Measurements from ENCODE around the gene DEFB113.

Gene DEFB113

DNA sequence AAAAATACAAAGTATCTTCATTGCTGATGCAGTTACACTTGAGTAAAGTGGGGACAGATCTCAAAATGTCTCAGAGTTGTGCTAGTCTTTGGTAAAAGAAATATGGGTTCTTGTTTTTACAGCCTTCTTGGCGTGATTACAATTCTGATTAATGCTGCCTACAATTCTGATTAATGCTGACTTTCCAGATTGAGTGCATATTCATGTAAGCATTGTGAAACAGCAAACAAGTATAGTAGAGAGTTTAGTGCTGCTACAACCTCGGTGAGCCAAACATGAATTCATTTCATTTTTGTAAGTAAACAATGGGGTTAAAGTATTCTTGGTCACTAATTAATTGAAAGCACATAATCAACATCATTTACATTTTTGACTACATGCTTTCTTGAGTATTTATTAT is at the start of gene DEFB113:
DEFB113 (minus strand) TSS at position 21 of the 400 bp plus-strand sequence; CDS start at position 21, 0 bp downstream.
- TF ChIP-seq POLR2A (IDR thresholded peaks at IDR 0.05; ENCODE audit: extremely low read depth, insufficient read length) (no peak), MYC (IDR thresholded peaks at IDR 0.05; ENCODE audit: low read depth, low read length) (no peak), MAX (IDR thresholded peaks at IDR 0.05; ENCODE audit: low read depth, low read length) (no peak)
- TF ChIP-seq, protein P1, sequence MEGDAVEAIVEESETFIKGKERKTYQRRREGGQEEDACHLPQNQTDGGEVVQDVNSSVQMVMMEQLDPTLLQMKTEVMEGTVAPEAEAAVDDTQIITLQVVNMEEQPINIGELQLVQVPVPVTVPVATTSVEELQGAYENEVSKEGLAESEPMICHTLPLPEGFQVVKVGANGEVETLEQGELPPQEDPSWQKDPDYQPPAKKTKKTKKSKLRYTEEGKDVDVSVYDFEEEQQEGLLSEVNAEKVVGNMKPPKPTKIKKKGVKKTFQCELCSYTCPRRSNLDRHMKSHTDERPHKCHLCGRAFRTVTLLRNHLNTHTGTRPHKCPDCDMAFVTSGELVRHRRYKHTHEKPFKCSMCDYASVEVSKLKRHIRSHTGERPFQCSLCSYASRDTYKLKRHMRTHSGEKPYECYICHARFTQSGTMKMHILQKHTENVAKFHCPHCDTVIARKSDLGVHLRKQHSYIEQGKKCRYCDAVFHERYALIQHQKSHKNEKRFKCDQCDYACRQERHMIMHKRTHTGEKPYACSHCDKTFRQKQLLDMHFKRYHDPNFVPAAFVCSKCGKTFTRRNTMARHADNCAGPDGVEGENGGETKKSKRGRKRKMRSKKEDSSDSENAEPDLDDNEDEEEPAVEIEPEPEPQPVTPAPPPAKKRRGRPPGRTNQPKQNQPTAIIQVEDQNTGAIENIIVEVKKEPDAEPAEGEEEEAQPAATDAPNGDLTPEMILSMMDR (IDR thresholded peaks at IDR 0.05; ENCODE audit: low read depth, low read length) = no peak
- no peak for DNase-seq (ENCODE audit: low read depth)
- no peak within 1 kb of the TSS for H3K4me3 ChIP-seq (ENCODE audit: low read depth, low read length)

GRCh38 chr6:50007819-50008218 is 38.4 kb upstream of the DEFB113 start:
- DNase-seq (ENCODE audit: low read depth) = peak; percentile 8
- no peak overlapping the region for H3K4me3 ChIP-seq (ENCODE audit: low read depth, low read length)
- TF ChIP-seq, protein P1 (IDR thresholded peaks at IDR 0.05; ENCODE audit: low read depth, low read length) = no peak
- TF ChIP-seq MYC (IDR thresholded peaks at IDR 0.05; ENCODE audit: low read depth, low read length) (no peak), MAX (IDR thresholded peaks at IDR 0.05; ENCODE audit: low read depth, low read length) (no peak), POLR2A (IDR thresholded peaks at IDR 0.05; ENCODE audit: extremely low read depth, insufficient read length) (no peak)

- DNase-seq (ENCODE audit: low read depth) = no peak
- TF ChIP-seq MAX (IDR thresholded peaks at IDR 0.05; ENCODE audit: low read depth, low read length) (no peak), MYC (IDR thresholded peaks at IDR 0.05; ENCODE audit: low read depth, low read length) (no peak), POLR2A (IDR thresholded peaks at IDR 0.05; ENCODE audit: extremely low read depth, insufficient read length) (no peak)
- TF ChIP-seq, protein P1 (IDR thresholded peaks at IDR 0.05; ENCODE audit: low read depth, low read length) = no peak
- H3K4me3 ChIP-seq (ENCODE audit: low read depth, low read length) = no peak overlapping the region
Observed at GRCh38 chr6:50003139-50003538, 33.7 kb upstream of the DEFB113 start.

DNA sequence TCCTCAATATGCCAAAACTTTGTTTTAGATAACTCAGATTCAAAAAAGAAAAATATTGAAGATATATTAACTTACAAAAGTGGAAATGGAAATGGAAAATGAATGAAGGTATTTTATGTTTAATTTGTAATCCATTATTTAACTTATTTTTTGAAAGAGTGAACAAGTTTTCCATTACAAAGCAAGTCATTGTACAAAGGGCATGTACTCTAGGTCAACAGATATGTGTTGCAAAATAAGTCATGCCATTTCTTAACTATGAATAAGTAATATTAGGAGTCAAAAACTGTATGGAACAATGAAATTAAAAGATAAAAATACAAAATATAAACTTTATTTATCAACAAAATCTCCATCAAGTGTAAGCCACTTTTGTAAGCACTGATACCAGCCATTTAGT is 25.9 kb upstream of the DEFB113 start:
- no peak for DNase-seq (ENCODE audit: low read depth)
- TF ChIP-seq MYC (IDR thresholded peaks at IDR 0.05; ENCODE audit: low read depth, low read length) (no peak), POLR2A (IDR thresholded peaks at IDR 0.05; ENCODE audit: extremely low read depth, insufficient read length) (no peak), MAX (IDR thresholded peaks at IDR 0.05; ENCODE audit: low read depth, low read length) (no peak)
- TF ChIP-seq, protein P1 (IDR thresholded peaks at IDR 0.05; ENCODE audit: low read depth, low read length) = no peak
- H3K4me3 ChIP-seq (ENCODE audit: low read depth, low read length) = no peak overlapping the region

DNA sequence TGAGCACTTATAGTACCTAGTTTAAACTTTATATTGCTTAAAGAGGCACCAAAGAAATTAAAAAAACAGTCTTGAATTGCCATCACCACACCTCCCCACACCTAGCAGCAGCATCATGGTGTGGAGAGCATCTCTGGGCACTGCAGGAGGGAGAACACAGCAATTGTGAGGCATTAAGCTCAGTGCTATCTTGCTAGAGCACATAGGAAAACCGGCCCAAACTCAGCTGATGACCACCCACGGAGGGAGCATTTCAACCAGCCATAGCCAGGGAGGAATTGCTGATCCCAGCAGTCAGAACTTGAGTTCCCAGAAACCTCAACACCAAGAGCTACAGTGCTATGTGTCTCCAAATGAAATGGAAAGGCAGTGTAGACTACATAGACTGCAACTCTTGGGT is 19.5 kb upstream of the DEFB113 start:
- no peak for DNase-seq (ENCODE audit: low read depth)
- no peak overlapping the region for H3K4me3 ChIP-seq (ENCODE audit: low read depth, low read length)
- TF ChIP-seq POLR2A (IDR thresholded peaks at IDR 0.05; ENCODE audit: extremely low read depth, insufficient read length) = no peak
- no peak for TF ChIP-seq MYC (IDR thresholded peaks at IDR 0.05; ENCODE audit: low read depth, low read length)
- TF ChIP-seq, protein P1 (IDR thresholded peaks at IDR 0.05; ENCODE audit: low read depth, low read length) = no peak
- TF ChIP-seq MAX (IDR thresholded peaks at IDR 0.05; ENCODE audit: low read depth, low read length) = no peak

Data from NB4 (cell line).